HepG2 (cell line): ENCODE data around the gene IL2RA. TPM values are rescaled to one million over a fixed set of nuclear protein-coding genes. Genes with fewer than 3 reads are reported as not detected.

Source experiments
- ATAC-seq: fragments of 200-7000 bp; cut with Tn5 transposase; 3 replicates; pipeline ENCODE4 v1.9.1; 2020; ENCODE audit warnings: mild to moderate bottlenecking, moderate library complexity
- BruUV-seq: library from RNA; stranded (reverse); fragments of 400-500 nt; replicated peaks from 2 replicates; lab custom pipeline; 2021; lab: Mats Ljungman, UMichigan
- CTCF ChIA-PET: fragments of 300-600 bp; formaldehyde crosslinking; extraction: SDS; loops from one replicate; lab custom pipeline; 2021; ENCODE audit warnings: low total read pairs, inconsistent platforms, low intra/inter-chr PET ratio; lab: Yijun Ruan, JAX
- POLR2A ChIA-PET: fragments of 350-600 bp; sonication (Branson Sonifier 250); formaldehyde crosslinking; loops from one replicate; lab custom pipeline; 2020; ENCODE audit warnings: antibody characterized with exemption, inconsistent platforms; lab: Yijun Ruan, JAX
- DNase-seq: peaks from one replicate; pipeline ENCODE4 v3.0.0-alpha.2; 2015; ENCODE audit warnings: low spot score
- FAIRE-seq: peaks from 3 replicates; lab custom pipeline; 2011; peaks lifted over from hg19 to GRCh38; lab: Jason Lieb, UNC
- H2AFZ ChIP-seq: one replicate; pipeline ENCODE4 v1.6.1; 2011; ENCODE audit warnings: low read length, inconsistent platforms
- H3K27ac ChIP-seq: fragments of 300-600 bp; 3 replicates; pipeline ENCODE4 v1.8.0; 2011; ENCODE audit warnings: mixed run types, mild to moderate bottlenecking, mixed read lengths, low read length, inconsistent platforms; ENCODE audit not compliant: insufficient read depth; ENCODE audit errors: extremely low read length
- H3K27me3 ChIP-seq, 2 experiments: fragments of 200-600 bp in 1 of 2; 2 replicates in 1 of 2; 3 replicates in 1 of 2; pipeline versions ENCODE4 v1.6.0 to v1.8.0; 2011; ENCODE audit warnings: low read length in 2 of 2, mild to moderate bottlenecking in 2 of 2, moderate library complexity in 2 of 2, inconsistent platforms in 1 of 2; ENCODE audit not compliant: insufficient read depth in 2 of 2, control insufficient read depth in 1 of 2
- H3K36me3 ChIP-seq, 2 experiments: fragments of 200-600 bp in 1 of 2; replicated peaks in 1 of 2; 2 replicates in 1 of 2; 3 replicates in 1 of 2; pipeline versions ENCODE4 v1.5.1 to v1.8.0; 2011; ENCODE audit warnings: low read length in 2 of 2, inconsistent platforms in 1 of 2; ENCODE audit not compliant: insufficient read depth in 2 of 2, control insufficient read depth in 1 of 2
- H3K4me1 ChIP-seq: 2 replicates; pipeline ENCODE4 v1.5.1; 2012; ENCODE audit warnings: low read length, inconsistent platforms; ENCODE audit not compliant: insufficient read depth
- H3K4me2 ChIP-seq: 2 replicates; pipeline ENCODE4 v1.6.0; 2011; ENCODE audit warnings: low read depth, low read length, inconsistent platforms
- H3K4me3 ChIP-seq, 3 experiments: fragments of 200-600 bp in 1 of 3; sonication (generic), shearing (Covaris generic) in 1 of 3; replicated peaks in 1 of 3; 2 replicates each; pipeline ENCODE4 v1.5.1; 2011 to 2016; ENCODE audit warnings: low read length in 3 of 3, inconsistent platforms in 2 of 3, low read depth in 2 of 3, mild to moderate bottlenecking in 2 of 3, control low read depth in 1 of 3, mixed read lengths in 1 of 3; ENCODE audit not compliant: insufficient read depth in 1 of 3
- H3K79me2 ChIP-seq: one replicate; pipeline ENCODE4 v1.6.1; 2011; ENCODE audit warnings: low read length, inconsistent platforms; ENCODE audit not compliant: insufficient read depth
- H3K9ac ChIP-seq: 2 replicates; pipeline ENCODE4 v1.6.0; 2011; ENCODE audit warnings: mild to moderate bottlenecking, low read depth, low read length, inconsistent platforms; ENCODE audit not compliant: insufficient read depth
- H3K9me3 ChIP-seq: 2 replicates; pipeline ENCODE4 v1.5.1; 2012; ENCODE audit warnings: mild to moderate bottlenecking, low read length
- H4K20me1 ChIP-seq: 2 replicates; pipeline ENCODE4 v1.6.0; 2011; ENCODE audit warnings: inconsistent platforms, mild to moderate bottlenecking, low read length, moderate library complexity; ENCODE audit not compliant: insufficient read depth
- CHCHD3 ChIP-seq: sonication (generic); formaldehyde crosslinking; IDR thresholded peaks from 2 replicates; pipeline ENCODE4 v1.8.0; 2022; ENCODE audit warnings: mild to moderate bottlenecking, missing genetic modification reagents, moderate library complexity
- HCFC1 ChIP-seq: fragments of 150-350 bp; IDR thresholded peaks from 2 replicates; pipeline ENCODE4 v1.6.1; 2014; ENCODE audit warnings: low read depth, low read length
- HDAC2 ChIP-seq: sonication (generic); formaldehyde crosslinking; IDR thresholded peaks from 2 replicates; pipeline ENCODE4 v1.4.0; 2020; ENCODE audit warnings: missing genetic modification reagents
- MYC ChIP-seq: sonication (generic); formaldehyde crosslinking; IDR thresholded peaks from 2 replicates; pipeline ENCODE4 v1.9.0; 2021; ENCODE audit warnings: missing genetic modification reagents, borderline replicate concordance
- NR2F2 ChIP-seq: IDR thresholded peaks from 2 replicates; pipeline ENCODE4 v1.6.1; 2012; ENCODE audit warnings: low read depth, inconsistent platforms, borderline replicate concordance
- RAD21 ChIP-seq: fragments of 450-650 bp; formaldehyde crosslinking; IDR thresholded peaks from 2 replicates; pipeline ENCODE4 v1.5.0; 2020; ENCODE audit warnings: mild to moderate bottlenecking
- RARG ChIP-seq: sonication (generic); formaldehyde crosslinking; IDR thresholded peaks from 2 replicates; pipeline ENCODE4 v1.4.0; 2020; ENCODE audit warnings: low read depth, mild to moderate bottlenecking, missing genetic modification reagents
- SNAPC5 ChIP-seq: sonication (generic); formaldehyde crosslinking; IDR thresholded peaks from 2 replicates; pipeline ENCODE4 v1.8.1; 2023; ENCODE audit warnings: mild to moderate bottlenecking, missing genetic modification reagents, borderline replicate concordance
- ZBTB44 ChIP-seq: sonication (generic); formaldehyde crosslinking; IDR thresholded peaks from 2 replicates; pipeline ENCODE4 v1.4.0; 2020; ENCODE audit warnings: missing genetic modification reagents
- ZNF234 ChIP-seq: sonication (generic); formaldehyde crosslinking; conservative IDR thresholded peaks from 2 replicates; pipeline ENCODE4 v1.5.1; 2020; ENCODE audit warnings: mild to moderate bottlenecking, missing genetic modification reagents
- ZNF264 ChIP-seq: sonication (generic); formaldehyde crosslinking; IDR thresholded peaks from 2 replicates; pipeline ENCODE4 v1.4.0; 2020; ENCODE audit warnings: missing genetic modification reagents
- ZNF567 ChIP-seq: sonication (generic); formaldehyde crosslinking; IDR thresholded peaks from 2 replicates; pipeline ENCODE4 v1.8.1; 2023; ENCODE audit warnings: mild to moderate bottlenecking, missing genetic modification reagents, borderline replicate concordance
- ZNF580 ChIP-seq: IDR thresholded peaks from 2 replicates; pipeline ENCODE4 v1.6.1; 2016; ENCODE audit warnings: low read depth, borderline replicate concordance
- ZNF740 ChIP-seq: sonication (generic); formaldehyde crosslinking; IDR thresholded peaks from 2 replicates; pipeline ENCODE4 v1.4.0; 2020; ENCODE audit warnings: missing genetic modification reagents
- WGBS: methylation state at CpG from one replicate; pipeline ENCODE4 v1.1.6; 2017; ENCODE audit warnings: low lambda C conversion rate; 5-methylcytosine and 5-hydroxymethylcytosine counted together
- in situ Hi-C: cut with HindIII; loops from 2 replicates; pipeline ENCODE4 v1.10.0; 2017; ENCODE audit warnings: low pct_unique_long_range_greater_than_20kb; ENCODE audit not compliant: extremely low pct_ligation_motif_present
- intact Hi-C: fragments of 100-400 bp; cut with micrococcal nuclease; formaldehyde crosslinking; loops from one replicate; pipeline ENCODE4 v1.10.0; 2022; ENCODE audit not compliant: unreplicated experiment
- polyA plus RNA-seq, 8 experiments: library from polyadenylated mRNA; depleted of rRNA in 3 of 8; stranded (reverse) in 7 of 8; unstranded in 1 of 8; fragments of >200 nt; fragmentation: Illumina TruSeq in 4 of 8; extraction: Trizol in 4 of 8; gene quantifications; 2 replicates each; pipeline versions ENCODE4 v1.2.1 to v1.2.3, GENCODE V29; 2011 to 2016; ENCODE audit warnings: low read depth in 4 of 8, missing spikeins in 1 of 8, mixed read lengths in 1 of 8; ENCODE audit not compliant: insufficient read depth in 1 of 8
- total RNA-seq, 5 experiments: library from RNA; depleted of rRNA; stranded (reverse); fragments of >200 nt; fragmentation: Illumina TruSeq; extraction: Trizol; gene quantifications; 2 replicates each; pipeline ENCODE4 v1.2.3, GENCODE V29; 2016; ENCODE audit warnings: low read depth in 1 of 5

Gene IL2RA
- total and polyA plus RNA-seq, 2 of the 13 experiments (the other 11 are each of a cell fraction or from before 2014, with no cell fraction given) = not detected

- no peak for ATAC-seq
- H3K4me1 ChIP-seq = no peaks in the 10 kb centered on the region
- FAIRE-seq = no peak
- H3K4me2 ChIP-seq = no peak overlapping the region
- 42% methylated on average over 12 of the region's 13 CpGs for WGBS
- H3K9ac ChIP-seq = no peak overlapping the region
- H3K9me3 ChIP-seq = no peaks in the 10 kb centered on the region
- H3K36me3 ChIP-seq = no peaks in the 10 kb centered on the region
- ChIA-PET POLR2A (no interaction called here), CTCF (no interaction called here)
- H3K79me2 ChIP-seq = no peaks in the 10 kb centered on the region
- no peak overlapping the region for H3K27ac ChIP-seq
- peaks cover 0 to 32% of the 10 kb centered on the region in 2 experiments; a peak in 4 of 5 replicates for H3K27me3 ChIP-seq
- TF ChIP-seq ZBTB44 (CRISPR knock-in tag) = no peak
- no peak for TF ChIP-seq ZNF264
- no peak for TF ChIP-seq ZNF234 (CRISPR knock-in tag)
- DNase-seq = no peak
- no peaks in the 10 kb centered on the region for H4K20me1 ChIP-seq
- in situ Hi-C loops = no loop called here
- no TSS peak for BruUV-seq
- no peak overlapping the region for H3K4me3 ChIP-seq
- intact Hi-C loops = no loop called here
- no peak overlapping the region for H2AFZ ChIP-seq
These were observed 26.1 kb downstream of the IL2RA start for GRCh38 chr10:6035931-6036575.

GRCh38 chr10:6035101-6035834 is 26.9 kb downstream of the IL2RA start:
- H3K9ac ChIP-seq = no peak overlapping the region
- intact Hi-C loops (no loop called here), in situ Hi-C loops (no loop called here)
- no peak overlapping the region for H3K4me3 ChIP-seq
- no peak overlapping the region for H3K27ac ChIP-seq
- no peaks in the 10 kb centered on the region for H3K79me2 ChIP-seq
- ATAC-seq = no peak
- no peak for DNase-seq
- no peak overlapping the region for H2AFZ ChIP-seq
- H3K36me3 ChIP-seq = no peaks in the 10 kb centered on the region
- no peaks in the 10 kb centered on the region for H3K9me3 ChIP-seq
- BruUV-seq = no TSS peak
- FAIRE-seq = no peak
- 51% methylated on average over 9 of the region's 13 CpGs for WGBS
- H3K4me1 ChIP-seq = no peaks in the 10 kb centered on the region
- H3K27me3 ChIP-seq = peaks cover 0 to 32% of the 10 kb centered on the region in 2 experiments; a peak in 4 of 5 replicates
- ChIA-PET CTCF (no interaction called here), POLR2A (no interaction called here)
- no peak overlapping the region for H3K4me2 ChIP-seq
- no peaks in the 10 kb centered on the region for H4K20me1 ChIP-seq
- TF ChIP-seq RAD21 (CRISPR knock-in tag) = no peak
- no peak for TF ChIP-seq ZNF567 (CRISPR knock-in tag)
- no peak for TF ChIP-seq SNAPC5
- no peak for TF ChIP-seq ZNF580 (CRISPR knock-in tag)
- no peak for TF ChIP-seq ZNF740 (CRISPR knock-in tag)
- no peak for TF ChIP-seq RARG (CRISPR knock-in tag)
- TF ChIP-seq HDAC2 = no peak
- TF ChIP-seq CHCHD3 = no peak
- TF ChIP-seq HCFC1 = no peak
- TF ChIP-seq NR2F2 = no peak
- no peak for TF ChIP-seq MYC (CRISPR knock-in tag)
